NAMALWA (cell line): ENCODE results near the gene MBNL1.
A peak's percentile ranks its signal among the peaks of the same experiment; 100 is the strongest.
"Not testable (repeated sequence)": the region's sequence is repeated elsewhere in the genome, so short reads cannot be mapped to it uniquely, and the experiment has no call there.

Experiments used
- DNase-seq: peaks from one replicate; pipeline ENCODE4 v3.0.0-alpha.2; 2015; ENCODE audit warnings: low spot score

Gene MBNL1

DNA sequence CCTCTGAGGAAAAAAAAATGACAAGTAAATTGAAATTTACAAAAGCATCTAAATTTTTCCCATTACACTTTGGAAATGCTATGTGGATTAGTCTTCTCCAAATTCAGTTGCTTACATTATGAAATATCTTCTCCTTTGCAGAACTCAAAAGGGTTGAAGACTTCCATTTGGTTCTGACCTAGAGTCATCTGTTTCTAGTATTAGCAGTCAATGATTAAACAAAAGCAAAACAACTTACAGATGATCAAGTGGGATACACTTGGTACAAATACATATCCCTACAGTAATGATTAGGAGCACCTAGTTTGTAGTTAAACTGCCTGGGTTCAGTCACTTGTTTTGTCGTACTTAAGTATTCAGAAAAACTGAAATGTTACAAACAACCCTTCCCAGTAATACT lies 136.2 kb downstream of the MBNL1 start:
- DNase-seq, result no peak

DNA sequence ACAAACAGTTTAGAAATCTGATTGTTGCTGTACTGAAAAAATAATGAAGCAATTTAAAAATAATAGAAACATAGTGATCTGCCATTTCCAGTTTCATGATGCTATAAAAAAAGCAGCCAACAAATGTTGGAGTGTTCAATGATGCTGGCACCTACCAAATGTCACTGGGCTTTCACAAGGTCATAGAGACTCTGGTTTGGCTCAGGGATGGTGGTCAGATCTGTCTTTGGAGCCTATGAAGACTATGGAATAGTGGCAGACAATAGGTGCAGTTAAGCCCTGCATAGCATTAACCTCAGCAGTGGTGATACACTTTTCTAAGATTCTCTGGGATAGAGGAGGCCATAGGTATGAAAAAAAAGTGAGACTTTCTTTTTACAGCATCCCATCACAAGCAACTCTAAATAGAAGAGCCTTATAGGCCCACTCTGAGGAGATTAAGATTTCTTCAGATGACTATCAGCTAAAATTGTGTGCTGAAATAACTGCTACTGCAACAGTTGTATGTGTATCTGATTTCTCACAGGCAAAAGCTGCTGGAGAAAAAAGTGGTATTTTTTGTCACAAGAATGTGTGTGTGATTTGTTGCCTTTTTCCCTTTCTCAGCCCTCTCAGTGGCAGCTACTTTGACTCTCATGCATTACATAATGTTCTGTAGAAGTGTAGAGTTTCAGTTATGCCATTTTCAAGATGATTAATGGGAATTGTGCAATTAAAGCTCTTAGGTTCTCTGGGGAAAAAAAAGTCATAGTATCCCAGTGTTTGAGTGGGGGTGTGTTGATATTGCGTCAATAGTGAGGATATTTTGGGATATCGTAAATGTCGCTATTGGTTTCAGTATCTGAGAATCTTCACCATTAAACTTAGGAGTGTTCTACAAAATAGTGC lies 137.4 kb downstream of the MBNL1 start:
- no peak for DNase-seq

GRCh38 chr3:152413240-152413639 lies 144.5 kb downstream of the MBNL1 start:
- DNase-seq, result no peak

DNA sequence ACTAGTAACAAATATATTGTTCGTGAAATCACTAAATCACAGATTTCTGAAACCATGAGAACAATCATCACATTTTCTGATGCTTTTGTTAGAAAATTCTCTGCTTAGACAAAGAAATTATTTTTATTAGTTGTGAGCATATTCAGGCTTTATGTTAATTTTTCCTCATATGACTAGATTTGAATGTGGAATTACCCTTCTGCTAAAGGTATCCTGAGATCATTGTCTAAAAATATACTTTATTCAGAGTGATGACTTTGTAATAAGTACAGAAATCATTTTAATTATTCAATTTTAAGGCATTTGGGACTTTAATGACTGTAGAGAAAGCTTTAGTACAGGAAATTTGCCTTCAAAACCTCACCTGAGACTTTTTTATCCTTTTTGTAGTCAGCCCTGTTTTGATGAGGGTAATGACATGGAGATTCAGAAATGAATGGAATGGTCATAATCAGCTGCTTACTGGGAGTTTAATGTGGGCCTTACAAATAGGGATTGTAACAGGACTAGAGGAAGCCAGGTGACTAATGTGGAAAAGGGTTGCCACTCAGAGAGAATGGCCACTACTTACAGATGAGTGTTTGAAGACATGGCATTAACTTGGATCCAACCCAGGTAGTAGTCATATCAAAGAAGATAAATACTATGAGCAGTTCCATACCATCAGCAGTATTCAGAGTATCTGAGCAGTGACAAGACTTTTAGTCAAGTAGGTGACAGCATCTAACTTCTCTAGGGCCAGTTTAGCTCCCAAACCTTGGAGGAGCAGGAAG lies 148.3 kb downstream of the MBNL1 start:
- DNase-seq, result no peak

GRCh38 chr3:152419748-152420147 lies 151.0 kb downstream of the MBNL1 start:
- no peak for DNase-seq

GRCh38 chr3:152421162-152421561 lies 152.4 kb downstream of the MBNL1 start:
- DNase-seq, result no peak

- DNase-seq, result no peak
Measured at GRCh38 chr3:152426393-152426792, 157.7 kb downstream of the MBNL1 start.

DNA sequence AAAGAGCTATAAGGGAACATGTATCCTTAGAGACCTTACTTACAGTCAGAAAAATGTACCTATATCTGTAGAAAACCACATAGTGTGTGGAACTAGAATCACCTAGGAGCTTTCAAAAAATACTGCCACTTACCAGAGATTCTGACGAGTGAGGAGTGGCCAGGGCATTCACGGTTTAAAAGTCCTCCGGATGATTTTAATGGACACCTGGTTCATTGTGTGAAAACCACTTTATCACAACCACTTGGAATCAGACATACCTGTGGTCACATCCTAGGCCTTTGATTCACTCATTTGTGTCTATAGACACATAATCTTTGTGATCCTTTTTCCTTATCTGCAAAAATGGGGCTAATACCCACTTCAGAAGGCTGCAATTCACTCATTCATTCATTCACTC lies 159.8 kb downstream of the MBNL1 start:
- no peak for DNase-seq

DNA sequence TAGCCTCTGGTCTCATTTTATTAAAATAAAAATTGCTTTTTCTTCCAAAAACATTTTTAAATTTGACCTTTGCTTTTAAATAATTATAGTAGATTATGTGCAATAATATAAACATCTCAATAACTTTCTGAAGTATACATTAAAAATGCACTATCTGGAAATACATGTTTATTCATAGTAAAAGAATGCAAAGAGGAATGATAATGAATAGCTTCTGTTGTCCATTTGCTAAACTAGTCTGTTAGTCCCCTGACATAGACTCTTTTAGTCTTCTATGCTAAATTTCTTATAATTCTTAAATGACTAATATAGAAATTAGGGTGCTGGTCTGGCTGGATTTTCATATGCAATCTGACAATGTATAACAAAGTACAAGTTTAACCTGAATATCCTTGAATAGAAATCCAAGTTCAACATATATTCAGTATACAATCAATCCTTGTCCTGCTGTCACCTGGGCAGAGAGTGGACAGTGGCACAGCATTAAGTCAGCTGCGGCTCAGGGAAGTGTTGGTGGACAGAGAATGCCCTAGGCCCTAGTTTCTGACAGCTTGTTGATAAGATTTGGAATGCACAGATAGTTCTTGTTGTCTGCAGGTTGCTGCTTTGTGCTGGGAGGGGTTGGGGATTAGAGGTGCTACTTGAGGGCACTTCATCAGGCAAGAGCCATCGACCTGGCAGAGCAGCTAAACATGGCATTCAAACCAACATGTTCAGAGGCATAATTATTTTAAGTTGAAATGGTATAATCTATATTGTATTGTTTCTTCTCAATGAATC lies 161.7 kb downstream of the MBNL1 start:
- no peak for DNase-seq

- no peak for DNase-seq
Measured at GRCh38 chr3:152434142-152434541, 165.4 kb downstream of the MBNL1 start.

GRCh38 chr3:152435210-152435609 lies 166.5 kb downstream of the MBNL1 start:
- not testable (repeated sequence) for DNase-seq

- no peak for DNase-seq
Measured at GRCh38 chr3:152436707-152437590, 168.2 kb downstream of the MBNL1 start.

DNA sequence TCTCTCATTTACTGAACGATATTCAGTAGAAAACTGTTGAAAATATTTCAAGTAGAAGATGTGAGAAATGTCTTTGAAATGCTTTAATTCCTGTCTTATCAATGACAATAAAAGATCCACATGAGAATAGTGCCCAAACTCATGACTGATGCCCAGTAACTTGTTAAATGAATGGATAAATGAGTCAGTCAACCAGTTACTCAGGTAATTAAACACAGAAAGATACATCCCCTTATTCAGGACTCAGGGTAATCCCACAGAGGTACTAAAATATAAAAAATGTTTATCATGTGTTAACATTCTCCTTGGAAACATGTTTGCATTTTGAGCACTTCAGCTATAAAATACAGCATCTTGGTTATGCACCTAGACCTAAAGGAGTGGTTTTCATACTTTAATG lies 169.5 kb downstream of the MBNL1 start:
- no peak for DNase-seq

DNA sequence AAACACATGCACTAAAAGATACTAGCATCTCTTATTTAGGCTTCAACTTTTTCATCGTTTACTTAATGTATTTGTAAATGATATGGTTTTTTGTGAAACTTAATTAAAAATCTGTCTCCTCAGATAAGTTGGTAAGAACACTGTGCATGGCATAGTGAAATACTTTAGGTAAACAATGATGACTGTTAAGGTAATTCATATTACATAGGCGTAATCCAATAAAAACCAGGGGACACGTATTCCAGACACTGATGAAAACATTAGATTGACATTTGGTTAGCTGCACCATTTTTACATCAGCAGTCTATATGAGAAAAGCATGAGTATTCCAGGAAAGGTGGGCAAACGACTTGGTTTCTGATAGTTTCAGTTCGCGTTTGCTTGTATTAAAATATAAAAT lies 170.0 kb downstream of the MBNL1 start:
- DNase-seq, result no peak

- DNase-seq, result not testable (repeated sequence)
Measured at GRCh38 chr3:152440243-152440642, 171.5 kb downstream of the MBNL1 start.

GRCh38 chr3:152443212-152444023 lies 174.7 kb downstream of the MBNL1 start:
- peak; percentile 47 for DNase-seq

DNA sequence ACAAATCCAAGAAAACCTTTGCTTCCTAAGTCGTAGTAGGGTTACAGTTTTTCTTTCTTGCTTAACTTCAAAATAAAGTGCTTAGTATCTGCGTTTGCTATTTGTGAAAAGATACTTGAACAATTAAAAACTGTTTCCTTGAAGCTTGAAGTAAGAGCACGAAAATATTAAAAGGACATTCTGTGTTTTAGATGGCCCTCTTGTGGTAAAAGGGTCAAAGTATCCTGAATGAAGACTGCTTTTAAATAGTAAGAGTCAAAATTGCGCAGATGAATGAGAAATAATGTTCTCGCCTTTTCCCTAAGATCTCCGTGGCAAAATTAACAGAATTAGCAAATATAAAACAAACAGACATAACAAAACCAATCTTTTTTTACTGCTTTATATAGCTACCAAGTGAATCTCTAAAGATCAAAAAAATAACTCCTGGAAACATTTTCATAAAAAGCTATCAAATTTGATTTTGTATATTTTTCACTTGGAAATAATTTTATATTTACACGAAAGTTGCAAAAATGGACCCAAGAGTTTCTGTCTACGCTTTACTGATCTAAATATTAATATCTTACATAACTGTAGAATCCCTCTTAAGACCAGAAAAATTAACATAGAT lies 175.4 kb downstream of the MBNL1 start:
- DNase-seq, result peak; percentile 82

DNA sequence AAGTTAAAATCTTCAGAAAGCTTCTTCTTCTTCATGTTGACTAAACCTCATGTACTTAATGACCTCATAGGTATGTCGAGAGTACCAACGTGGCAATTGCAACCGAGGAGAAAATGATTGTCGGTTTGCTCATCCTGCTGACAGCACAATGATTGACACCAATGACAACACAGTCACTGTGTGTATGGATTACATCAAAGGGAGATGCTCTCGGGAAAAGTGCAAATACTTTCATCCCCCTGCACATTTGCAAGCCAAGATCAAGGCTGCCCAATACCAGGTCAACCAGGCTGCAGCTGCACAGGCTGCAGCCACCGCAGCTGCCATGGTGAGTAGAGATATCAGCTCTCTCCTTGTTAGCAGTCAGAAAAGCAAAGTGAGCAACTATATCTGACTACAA lies 176.5 kb downstream of the MBNL1 start:
- DNase-seq, result no peak

DNA sequence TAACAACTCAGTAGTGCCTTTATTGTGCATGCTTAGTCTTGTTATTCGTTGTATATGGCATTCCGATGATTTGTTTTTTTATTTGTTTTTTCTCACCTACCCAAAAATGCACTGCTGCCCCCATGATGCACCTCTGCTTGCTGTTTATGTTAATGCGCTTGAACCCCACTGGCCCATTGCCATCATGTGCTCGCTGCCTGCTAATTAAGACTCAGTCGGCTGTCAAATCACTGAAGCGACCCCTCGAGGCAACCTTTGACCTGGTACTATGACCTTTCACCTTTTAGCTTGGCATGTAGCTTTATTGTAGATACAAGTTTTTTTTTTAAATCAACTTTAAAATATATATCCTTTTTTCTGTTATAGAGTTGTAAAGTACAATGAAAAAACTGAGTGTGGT lies 177.8 kb downstream of the MBNL1 start:
- DNase-seq, result no peak

- no peak for DNase-seq
Measured at GRCh38 chr3:152447511-152447910, 178.8 kb downstream of the MBNL1 start.
